Suprapubic skin (tissue), 4 donors: ENCODE results near the gene SLC2A4.

Experiments
- CTCF ChIP-seq, 2 donors: fragments of 200-600 bp in 1 of 2; fragments of 450-650 bp in 1 of 2; sonication (generic) in 1 of 2; IDR thresholded peaks; one replicate each; pipeline ENCODE4 v1.5.1; 2016 to 2019; ENCODE audit warnings: antibody characterized with exemption in 2 of 2, mild to moderate bottlenecking in 1 of 2, moderate library complexity in 1 of 2
- EP300 ChIP-seq: sonication (generic); formaldehyde crosslinking; IDR thresholded peaks from one replicate; pipeline ENCODE4 v1.6.1; 2017; ENCODE audit warnings: antibody characterized with exemption
- POLR2A ChIP-seq, 2 donors: fragments of 450-650 bp; IDR thresholded peaks; one replicate each; pipeline ENCODE4 v1.6.1; 2017; ENCODE audit warnings: antibody characterized with exemption in 2 of 2, mild to moderate bottlenecking in 2 of 2, moderate library complexity in 2 of 2
- POLR2AphosphoS5 ChIP-seq, 3 donors: sonication (generic); formaldehyde crosslinking; IDR thresholded peaks; one replicate each; pipeline ENCODE4 v1.6.1; 2017; ENCODE audit warnings: antibody characterized with exemption in 3 of 3

GRCh38 chr17:7237266-7237760 is 44.2 kb upstream of the SLC2A4 start:
- TF ChIP-seq POLR2A (IDR thresholded peaks at IDR 0.05) (no peak), POLR2AphosphoS5 (IDR thresholded peaks at IDR 0.05) (no peak), CTCF (IDR thresholded peaks at IDR 0.05) (no peak), EP300 (no peak)
